Transverse colon (tissue), 4 donors: ENCODE measurements around the gene GPX4. TPM values are rescaled to one million over a fixed set of nuclear protein-coding genes. Genes with fewer than 3 reads are reported as not detected.

ENCODE experiments used
- DNase-seq: peaks from one replicate; pipeline ENCODE4 v3.0.0-alpha.2; 2019
- H3K27ac ChIP-seq, 4 donors: fragments of 200-600 bp; sonication (generic); 2 replicates each; pipeline ENCODE4 v1.5.1; 2016 to 2018; ENCODE audit warnings: inconsistent platforms in 4 of 4
- H3K27me3 ChIP-seq: fragments of 200-600 bp; sonication (generic); 2 replicates; pipeline ENCODE4 v1.5.1; 2017; ENCODE audit warnings: inconsistent platforms
- H3K36me3 ChIP-seq, 4 donors: fragments of 200-600 bp; sonication (generic); 2 replicates each; pipeline ENCODE4 v1.5.1; 2017 to 2019; ENCODE audit warnings: inconsistent platforms in 4 of 4
- H3K4me1 ChIP-seq, 4 donors: fragments of 200-600 bp; sonication (generic); 2 replicates each; pipeline ENCODE4 v1.5.1; 2017 to 2020; ENCODE audit warnings: inconsistent platforms in 4 of 4
- H3K4me3 ChIP-seq, 4 donors: fragments of 200-600 bp; sonication (generic); 1 replicate in 1 of 4; 2 replicates in 3 of 4; pipeline versions ENCODE4 v1.5.1 to v1.6.1; 2017 to 2019; ENCODE audit warnings: inconsistent platforms in 4 of 4
- H3K9me3 ChIP-seq, 2 donors: fragments of 200-600 bp; sonication (generic); 2 replicates each; pipeline ENCODE4 v1.5.1; 2017 to 2019; ENCODE audit warnings: inconsistent platforms in 2 of 2
- CTCF ChIP-seq, 5 experiments: fragments of 200-600 bp in 3 of 5; fragments of 450-650 bp in 2 of 5; sonication (generic) in 3 of 5; IDR thresholded peaks; 1 replicate in 2 of 5; 2 replicates in 3 of 5; pipeline ENCODE4 v1.5.1; 2016 to 2017; ENCODE audit warnings: antibody characterized with exemption in 5 of 5, inconsistent platforms in 3 of 5, mild to moderate bottlenecking in 2 of 5, moderate library complexity in 1 of 5
- EP300 ChIP-seq: sonication (generic); formaldehyde crosslinking; IDR thresholded peaks from one replicate; pipeline ENCODE4 v1.6.1; 2017; ENCODE audit warnings: antibody characterized with exemption, low read depth
- POLR2A ChIP-seq: fragments of 450-650 bp; IDR thresholded peaks from one replicate; pipeline ENCODE4 v1.6.1; 2016; ENCODE audit warnings: antibody characterized with exemption, mild to moderate bottlenecking, moderate library complexity
- POLR2AphosphoS5 ChIP-seq, 3 donors: sonication (generic); formaldehyde crosslinking; IDR thresholded peaks; one replicate each; pipeline ENCODE4 v1.6.1; 2016; ENCODE audit warnings: antibody characterized with exemption in 3 of 3
- WGBS, 2 donors: methylation state at CpG; one replicate each; pipeline ENCODE4 v1.1.5; 2018; ENCODE audit warnings: low coverage in 1 of 2; 5-methylcytosine and 5-hydroxymethylcytosine counted together
- in situ Hi-C, 4 donors: fragments of 200-750 bp; cut with MboI; loops; one replicate each; pipeline versions ENCODE4 v1.15.0 to v1.15.1; 2017; ENCODE audit warnings: low sequenced_read_pairs in 3 of 4, low pct_ligation_motif_present in 1 of 4, low pct_unique_long_range_greater_than_20kb in 1 of 4
- intact Hi-C: fragments of 100-400 bp; cut with DNase I; formaldehyde crosslinking; loops from one replicate; pipeline ENCODE4 v1.15.1; 2023; ENCODE audit warnings: low total_unique reads
- total RNA-seq, 4 donors: library from RNA; depleted of rRNA; stranded (reverse); fragments of >200 nt; gene quantifications; one replicate each; pipeline ENCODE4 v1.1.0, GENCODE V29; 2016

GPX4 gene
- total RNA-seq, 4 donors from 2014 or later, result 115 to 426 (median 261) TPM

GRCh38 chr19:1084024-1084868, 19.5 kb upstream of the GPX4 start:
- intact Hi-C loops, result no loop called here
- Histone ChIP-seq H3K36me3 (peaks cover 0 to 4% (median 0%) of the 10 kb centered on the region in 4 donors), H3K4me1 (peaks cover 3 to 40% (median 24%) of the 10 kb centered on the region in 4 donors), H3K9me3 (no peaks in the 10 kb centered on the region), H3K27ac (peak overlapping the region in 1 of 4 donors; percentile 1), H3K4me3 (no peak overlapping the region), H3K27me3 (no peaks in the 10 kb centered on the region)
- no peak for DNase-seq
- no peak for TF ChIP-seq POLR2A
- no peak for TF ChIP-seq POLR2AphosphoS5 (IDR thresholded peaks at IDR 0.05)
- in situ Hi-C loops, result no loop called here
- 75 to 79% methylated on average over 9 to 42 of the region's 43 CpGs for WGBS, 2 donors

- H3K27ac ChIP-seq, result no peak overlapping the region
- H3K27me3 ChIP-seq, result no peaks in the 10 kb centered on the region
- intact Hi-C loops, result no loop called here
- no peak for DNase-seq
- no peak overlapping the region for H3K4me3 ChIP-seq
- H3K4me1 ChIP-seq, result peaks cover 3 to 40% (median 24%) of the 10 kb centered on the region in 4 donors
- H3K36me3 ChIP-seq, result peaks cover 0 to 7% (median 0%) of the 10 kb centered on the region in 4 donors
- no peaks in the 10 kb centered on the region for H3K9me3 ChIP-seq
- in situ Hi-C loops, result no loop called here
- TF ChIP-seq POLR2AphosphoS5 (IDR thresholded peaks at IDR 0.05) (no peak), CTCF (IDR thresholded peaks at IDR 0.05) (no peak), EP300 (no peak), POLR2A (peak; percentile 14)
- WGBS, 2 donors, result 68 to 82% methylated on average over 4 to 8 of the region's 8 CpGs
Measured at GRCh38 chr19:1085053-1085658, 18.6 kb upstream of the GPX4 start.

- no peaks in the 10 kb centered on the region for H3K27me3 ChIP-seq
- H3K4me1 ChIP-seq, result peaks cover 3 to 40% (median 24%) of the 10 kb centered on the region in 4 donors
- peaks cover 0 to 11% (median 2%) of the 10 kb centered on the region in 4 donors for H3K36me3 ChIP-seq
- H3K4me3 ChIP-seq, result no peak overlapping the region
- intact Hi-C loops (no loop called here), in situ Hi-C loops (no loop called here)
- WGBS, 2 donors, result 80% methylated on average over 35 of the region's 38 CpGs; no CpG with 5 or more reads in 1 of the 2 donors
- DNase-seq, result no peak
- H3K9me3 ChIP-seq, result no peaks in the 10 kb centered on the region
- H3K27ac ChIP-seq, result no peak overlapping the region
- TF ChIP-seq POLR2A (peak; percentile 3), EP300 (no peak)
Measured at GRCh38 chr19:1085676-1086442, 17.9 kb upstream of the GPX4 start.

- Histone ChIP-seq H3K27ac (peak overlapping the region in 1 of 4 donors; percentile 56), H3K9me3 (no peaks in the 10 kb centered on the region), H3K4me3 (no peak overlapping the region), H3K36me3 (peaks cover 0 to 18% (median 3%) of the 10 kb centered on the region in 4 donors), H3K4me1 (peaks cover 3 to 38% (median 20%) of the 10 kb centered on the region in 4 donors), H3K27me3 (no peaks in the 10 kb centered on the region)
- intact Hi-C loops, result no loop called here
- TF ChIP-seq CTCF (IDR thresholded peaks at IDR 0.05) (no peak), POLR2A (no peak), POLR2AphosphoS5 (IDR thresholded peaks at IDR 0.05) (no peak), EP300 (no peak)
- DNase-seq, result no peak
- in situ Hi-C loops, result no loop called here
- WGBS, 2 donors, result 65 to 76% methylated on average over 4 to 21 of the region's 21 CpGs
Measured at GRCh38 chr19:1086613-1087012, 17.2 kb upstream of the GPX4 start.
